Measurements from ENCODE around the gene PLK3. TPM values are rescaled to one million over a fixed set of nuclear protein-coding genes. Genes with fewer than 3 reads are reported as not detected.
A peak's percentile ranks its signal among the peaks of the same experiment; 100 is the strongest.

Gene PLK3
- total and polyA plus RNA-seq, 9 of the 15 experiments (the other 6 are each of a cell fraction or from before 2014, with no cell fraction given), result 0.52 to 22.7 (median 11.0) TPM

DNA sequence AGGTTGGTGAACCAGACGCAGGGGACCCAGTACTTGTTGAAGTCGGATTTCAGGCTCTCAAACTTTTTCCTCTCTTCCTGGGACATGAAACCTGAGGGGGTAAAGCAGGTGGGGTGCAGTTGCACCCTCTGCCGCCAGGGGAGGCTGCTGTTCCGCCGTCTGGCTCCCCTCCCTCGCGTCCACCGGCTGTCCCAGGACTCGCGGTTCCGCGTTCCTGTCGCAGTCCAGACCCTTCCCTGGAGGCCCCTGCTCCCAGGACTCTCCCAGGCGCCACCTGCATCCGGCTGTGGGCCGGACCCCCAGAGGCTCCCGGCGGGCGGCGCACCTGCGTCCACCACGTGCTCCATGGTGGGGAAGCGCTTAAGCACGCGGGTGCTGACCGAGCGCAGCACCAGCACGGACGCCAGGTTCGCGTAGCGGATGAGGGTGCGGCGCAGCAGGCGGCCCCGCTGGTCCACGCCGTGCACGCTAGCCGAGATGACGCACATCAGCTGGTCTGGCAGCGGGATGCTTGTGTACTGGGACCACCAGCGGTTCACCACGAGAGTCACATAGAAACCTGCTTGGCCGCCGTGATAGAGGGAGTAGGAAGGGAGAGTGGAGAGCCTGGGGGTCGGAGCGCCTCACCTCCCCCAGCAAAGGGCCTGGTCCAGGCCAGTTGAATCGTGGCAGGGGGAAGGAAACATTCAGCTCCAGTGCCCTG, 13.9 kb upstream of the PLK3 start:
- WGBS (ENCODE audit: insufficient coverage, low coverage, missing lambda C conversion rate), result 58% methylated on average over 45 of the region's 49 CpGs
- intact Hi-C loops (cut with micrococcal nuclease) (no loop called here), in situ Hi-C loops (cut with MboI) (no loop called here)
- DNase-seq (ENCODE audit: extremely low read depth in 1 of 4, low spot score in 3 of 4) (peak; percentile 78 to 84 (median 82)), FAIRE-seq (peak; percentile 73), ATAC-seq (peak; percentile 84)
- Histone ChIP-seq H3K27me3 (ENCODE audit: control insufficient read depth in 2 of 2, insufficient read depth in 2 of 2, low read length in 2 of 2) (no peaks in the 10 kb centered on the region), H3K27ac (ENCODE audit: extremely low read depth, low read depth, low read length) (no peak overlapping the region), H2AFZ (ENCODE audit: low read depth, low read length) (peak overlapping the region; percentile 78), H3K9me3 (replicated peaks; ENCODE audit: control insufficient read depth, insufficient read depth, low read depth, low read length) (no peaks in the 10 kb centered on the region), H3K4me3 (no peak overlapping the region), H3K4me1 (replicated peaks in 1 of 2; ENCODE audit: control insufficient read depth in 2 of 2, insufficient read depth in 2 of 2, low read length in 2 of 2) (peaks cover 8 to 18% of the 10 kb centered on the region in 2 experiments; a peak in 4 of 5 replicates), H4K20me1 (replicated peaks; ENCODE audit: control insufficient read depth, insufficient read depth, low read length) (no peaks in the 10 kb centered on the region), H3K9me1 (ENCODE audit: control insufficient read depth, insufficient read depth, low read length) (no peaks in the 10 kb centered on the region), H3K36me3 (ENCODE audit: control insufficient read depth, insufficient read depth, low read length) (peaks cover 4% of the 10 kb centered on the region; the same call in 2 of the 3 replicates), H3K79me2 (ENCODE audit: control insufficient read depth, insufficient read depth, low read length) (no peaks in the 10 kb centered on the region), H3K4me2 (ENCODE audit: insufficient read depth, low read length) (no peak overlapping the region; the same call in 1 of the 2 replicates), H3K9ac (ENCODE audit: insufficient read depth in 1 of 2, low read depth in 2 of 2, low read length in 2 of 2) (peak overlapping the region in 1 of 2 experiments; percentile 18; a peak in 2 of 4 replicates)
- BruUV-seq (replicated peaks), result no TSS peak
- POLR2A ChIA-PET, result interaction anchor here (0.6 to 12.0 kb wide), 6 partner anchors 8 to 226 kb away, joined by 3 to 253 read pairs (median 6); partner anchors contain the start of genes BTBD19 and RPS8
- CTCF ChIA-PET (ENCODE audit: low intra/inter-chr PET ratio), result no interaction called here
- TF ChIP-seq, protein P1, sequence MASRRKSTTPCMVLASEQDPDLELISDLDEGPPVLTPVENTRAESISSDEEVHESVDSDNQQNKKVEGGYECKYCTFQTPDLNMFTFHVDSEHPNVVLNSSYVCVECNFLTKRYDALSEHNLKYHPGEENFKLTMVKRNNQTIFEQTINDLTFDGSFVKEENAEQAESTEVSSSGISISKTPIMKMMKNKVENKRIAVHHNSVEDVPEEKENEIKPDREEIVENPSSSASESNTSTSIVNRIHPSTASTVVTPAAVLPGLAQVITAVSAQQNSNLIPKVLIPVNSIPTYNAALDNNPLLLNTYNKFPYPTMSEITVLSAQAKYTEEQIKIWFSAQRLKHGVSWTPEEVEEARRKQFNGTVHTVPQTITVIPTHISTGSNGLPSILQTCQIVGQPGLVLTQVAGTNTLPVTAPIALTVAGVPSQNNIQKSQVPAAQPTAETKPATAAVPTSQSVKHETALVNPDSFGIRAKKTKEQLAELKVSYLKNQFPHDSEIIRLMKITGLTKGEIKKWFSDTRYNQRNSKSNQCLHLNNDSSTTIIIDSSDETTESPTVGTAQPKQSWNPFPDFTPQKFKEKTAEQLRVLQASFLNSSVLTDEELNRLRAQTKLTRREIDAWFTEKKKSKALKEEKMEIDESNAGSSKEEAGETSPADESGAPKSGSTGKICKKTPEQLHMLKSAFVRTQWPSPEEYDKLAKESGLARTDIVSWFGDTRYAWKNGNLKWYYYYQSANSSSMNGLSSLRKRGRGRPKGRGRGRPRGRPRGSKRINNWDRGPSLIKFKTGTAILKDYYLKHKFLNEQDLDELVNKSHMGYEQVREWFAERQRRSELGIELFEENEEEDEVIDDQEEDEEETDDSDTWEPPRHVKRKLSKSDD (conservative IDR thresholded peaks at IDR 0.05; ENCODE audit: low read length), result 0 out of 2 replicates have a peak, but pooled peaks have one; percentile 55
- TF ChIP-seq RB1 (IDR thresholded peaks at IDR 0.05; ENCODE audit: low read depth), result peak; percentile 84
- TF ChIP-seq CC2D1A (IDR thresholded peaks at IDR 0.05), result peak; percentile 57; the same call in 1 of the 2 replicates
- peak; percentile 92; the same call in 1 of the 2 replicates for TF ChIP-seq XRCC5 (IDR thresholded peaks at IDR 0.05; ENCODE audit: low read depth, low read length)
- TF ChIP-seq, protein P2, sequence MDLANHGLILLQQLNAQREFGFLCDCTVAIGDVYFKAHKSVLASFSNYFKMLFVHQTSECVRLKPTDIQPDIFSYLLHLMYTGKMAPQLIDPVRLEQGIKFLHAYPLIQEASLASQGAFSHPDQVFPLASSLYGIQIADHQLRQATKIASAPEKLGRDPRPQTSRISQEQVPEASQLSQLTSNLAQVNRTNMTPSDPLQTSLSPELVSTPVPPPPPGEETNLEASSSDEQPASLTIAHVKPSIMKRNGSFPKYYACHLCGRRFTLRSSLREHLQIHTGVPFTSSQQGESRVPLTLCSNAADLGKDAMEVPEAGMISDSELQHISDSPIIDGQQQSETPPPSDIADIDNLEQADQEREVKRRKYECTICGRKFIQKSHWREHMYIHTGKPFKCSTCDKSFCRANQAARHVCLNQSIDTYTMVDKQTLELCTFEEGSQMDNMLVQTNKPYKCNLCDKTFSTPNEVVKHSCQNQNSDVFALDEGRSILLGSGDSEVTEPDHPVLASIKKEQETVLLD (IDR thresholded peaks at IDR 0.05), result 0 out of 2 replicates have a peak, but pooled peaks have one; percentile 18
- TF ChIP-seq NFIX (CRISPR knock-in tag; IDR thresholded peaks at IDR 0.05; ENCODE audit: low read depth), result no peak
- peak; percentile 14; the same call in 1 of the 2 replicates for TF ChIP-seq ARID1B (IDR thresholded peaks at IDR 0.05)
- no peak for TF ChIP-seq RBM22 (IDR thresholded peaks at IDR 0.05; ENCODE audit: low read depth, low read length, poor library complexity, severe bottlenecking)
- TF ChIP-seq, protein P3, sequence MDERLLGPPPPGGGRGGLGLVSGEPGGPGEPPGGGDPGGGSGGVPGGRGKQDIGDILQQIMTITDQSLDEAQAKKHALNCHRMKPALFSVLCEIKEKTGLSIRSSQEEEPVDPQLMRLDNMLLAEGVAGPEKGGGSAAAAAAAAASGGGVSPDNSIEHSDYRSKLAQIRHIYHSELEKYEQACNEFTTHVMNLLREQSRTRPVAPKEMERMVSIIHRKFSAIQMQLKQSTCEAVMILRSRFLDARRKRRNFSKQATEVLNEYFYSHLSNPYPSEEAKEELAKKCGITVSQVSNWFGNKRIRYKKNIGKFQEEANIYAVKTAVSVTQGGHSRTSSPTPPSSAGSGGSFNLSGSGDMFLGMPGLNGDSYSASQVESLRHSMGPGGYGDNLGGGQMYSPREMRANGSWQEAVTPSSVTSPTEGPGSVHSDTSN (CRISPR knock-in tag; IDR thresholded peaks at IDR 0.05; ENCODE audit: low read depth), result no peak
- TF ChIP-seq, protein P3 (tag; conservative IDR thresholded peaks at IDR 0.05; ENCODE audit: low read depth), result no peak
- TF ChIP-seq DMBX1 (CRISPR knock-in tag; IDR thresholded peaks at IDR 0.05; ENCODE audit: borderline replicate concordance), result 0 out of 2 replicates have a peak, but pooled peaks have one; percentile 16
- TF ChIP-seq STAT5B (CRISPR knock-in tag; IDR thresholded peaks at IDR 0.05), result no peak
- peak; percentile 41 for TF ChIP-seq CHD4 (IDR thresholded peaks at IDR 0.05; ENCODE audit: insufficient read depth, insufficient replicate concordance, low read depth, low read length, poor library complexity, severe bottlenecking)
- no peak for TF ChIP-seq ZZZ3 (IDR thresholded peaks at IDR 0.05)
